Spleen (tissue), 7 donors: Measurements from ENCODE around the gene KLF12.

ENCODE experiments used
- CTCF ChIP-seq, 11 experiments: fragments of 200-600 bp in 7 of 11; fragments of 450-650 bp in 4 of 11; sonication (generic) in 4 of 11; IDR thresholded peaks in 8 of 11; conservative IDR thresholded peaks in 3 of 11; 1 replicate in 7 of 11; 2 replicates in 4 of 11; pipeline versions ENCODE4 v1.4.0 to v1.8.0; 2016 to 2021; ENCODE audit warnings: antibody characterized with exemption in 11 of 11, inconsistent platforms in 4 of 11, mild to moderate bottlenecking in 1 of 11
- POLR2AphosphoS5 ChIP-seq, 3 donors: sonication (generic); formaldehyde crosslinking; IDR thresholded peaks; one replicate each; pipeline ENCODE4 v1.5.1; 2017; ENCODE audit warnings: antibody characterized with exemption in 3 of 3
- donor health status: DM: no; HTN: no; CAD: no; lungs with moderate emphysema.
- donor health status: DM: no; HTN: no; CAD: no.
- donor health status: DM: no; HTN: no; CAD: no.

GRCh38 chr13:74114202-74114601, 20.0 kb downstream of the KLF12 start:
- no peak for TF ChIP-seq CTCF (IDR thresholded peaks at IDR 0.05 in 8 of 11, conservative IDR thresholded peaks at IDR 0.05 in 3 of 11)
- TF ChIP-seq POLR2AphosphoS5 (IDR thresholded peaks at IDR 0.05) = no peak
